HepG2 (cell line): ENCODE results near the gene ZNF276. TPM values are rescaled to one million over a fixed set of nuclear protein-coding genes. Genes with fewer than 3 reads are reported as not detected.

Source experiments
- AHR ChIP-seq: IDR thresholded peaks from 2 replicates; pipeline ENCODE4 v1.6.1; 2018; ENCODE audit warnings: missing genetic modification reagents, missing compliant biosample characterization
- ARID3A ChIP-seq: IDR thresholded peaks from 2 replicates; pipeline ENCODE4 v1.6.1; 2012; ENCODE audit warnings: low read depth, low read length, improper control_type of control experiment
- GABPA ChIP-seq, 2 experiments: IDR thresholded peaks; 2 replicates each; pipeline ENCODE4 v1.6.1; 2011 to 2016; ENCODE audit warnings: low read depth in 2 of 2, low read length in 1 of 2, missing biosample characterization in 1 of 2, missing genetic modification characterization in 1 of 2
- HNRNPL ChIP-seq: fragments of 200-400 bp; formaldehyde crosslinking; IDR thresholded peaks from 2 replicates; pipeline ENCODE4 v1.6.1; 2017; ENCODE audit warnings: mild to moderate bottlenecking, low read depth, low read length
- KLF16 ChIP-seq, 2 experiments: sonication (generic) in 1 of 2; formaldehyde crosslinking in 1 of 2; IDR thresholded peaks; 2 replicates each; pipeline versions ENCODE4 v1.6.1 to v1.8.0; 2016 to 2023; ENCODE audit warnings: missing genetic modification reagents in 2 of 2, missing compliant biosample characterization in 1 of 2
- SETDB1 ChIP-seq: sonication (generic); formaldehyde crosslinking; IDR thresholded peaks from 2 replicates; pipeline ENCODE4 v1.5.1; 2020; ENCODE audit warnings: missing genetic modification reagents, mild to moderate bottlenecking, borderline replicate concordance
- SMAD9 ChIP-seq: sonication (generic); formaldehyde crosslinking; IDR thresholded peaks from 2 replicates; pipeline ENCODE4 v1.5.1; 2020; ENCODE audit warnings: mild to moderate bottlenecking, missing genetic modification reagents
- SOX5 ChIP-seq: IDR thresholded peaks from 2 replicates; pipeline ENCODE4 v1.6.1; 2016; ENCODE audit warnings: borderline replicate concordance
- SRSF4 ChIP-seq: fragments of 200-400 bp; formaldehyde crosslinking; IDR thresholded peaks from one replicate; pipeline ENCODE4 v1.6.1; 2018; ENCODE audit warnings: mild to moderate bottlenecking, low read depth, low read length, moderate library complexity; ENCODE audit not compliant: poor library complexity, severe bottlenecking
- TBX2 ChIP-seq: sonication (generic); formaldehyde crosslinking; IDR thresholded peaks from 2 replicates; pipeline ENCODE4 v1.5.0; 2020; ENCODE audit warnings: missing genetic modification reagents, mild to moderate bottlenecking, borderline replicate concordance
- ZFP36L2 ChIP-seq: sonication (generic); formaldehyde crosslinking; IDR thresholded peaks from 2 replicates; pipeline ENCODE4 v1.4.0; 2020; ENCODE audit warnings: missing genetic modification reagents
- ZKSCAN8 ChIP-seq: IDR thresholded peaks from 2 replicates; pipeline ENCODE4 v1.6.1; 2016; ENCODE audit warnings: borderline replicate concordance, missing genetic modification reagents, missing compliant biosample characterization
- ZNF136 ChIP-seq: sonication (generic); formaldehyde crosslinking; IDR thresholded peaks from 2 replicates; pipeline ENCODE4 v1.8.1; 2022; ENCODE audit warnings: low read depth, mild to moderate bottlenecking, moderate library complexity, missing genetic modification reagents
- ZNF292 ChIP-seq: sonication (generic); formaldehyde crosslinking; IDR thresholded peaks from 2 replicates; pipeline ENCODE4 v1.8.1; 2022; ENCODE audit warnings: mild to moderate bottlenecking, low read depth, missing genetic modification reagents, borderline replicate concordance
- ZNF382 ChIP-seq: sonication (generic); formaldehyde crosslinking; IDR thresholded peaks from 2 replicates; pipeline ENCODE4 v1.5.0; 2020; ENCODE audit warnings: missing genetic modification reagents, mild to moderate bottlenecking, borderline replicate concordance
- ZNF552 ChIP-seq: sonication (generic); formaldehyde crosslinking; IDR thresholded peaks from 2 replicates; pipeline ENCODE4 v1.9.0; 2022; ENCODE audit warnings: missing genetic modification reagents, mild to moderate bottlenecking, borderline replicate concordance
- ZNF605 ChIP-seq: sonication (generic); formaldehyde crosslinking; IDR thresholded peaks from 2 replicates; pipeline ENCODE4 v1.8.0; 2022; ENCODE audit warnings: mild to moderate bottlenecking, missing genetic modification reagents
- ZNF614 ChIP-seq: IDR thresholded peaks from 2 replicates; pipeline ENCODE4 v1.6.1; 2018; ENCODE audit warnings: missing biosample characterization, missing genetic modification reagents, inconsistent platforms, borderline replicate concordance
- ZNF704 ChIP-seq: sonication (generic); formaldehyde crosslinking; IDR thresholded peaks from 2 replicates; pipeline ENCODE4 v1.8.1; 2023; ENCODE audit warnings: mild to moderate bottlenecking, inconsistent platforms, moderate library complexity, missing genetic modification reagents, borderline replicate concordance
- ZNF782 ChIP-seq: sonication (generic); formaldehyde crosslinking; IDR thresholded peaks from 2 replicates; pipeline ENCODE4 v1.4.0; 2020; ENCODE audit warnings: missing genetic modification reagents, mild to moderate bottlenecking, borderline replicate concordance
- ZNF792 ChIP-seq: IDR thresholded peaks from 2 replicates; pipeline ENCODE4 v1.6.1; 2016
- ZNF800 ChIP-seq: sonication (generic); formaldehyde crosslinking; IDR thresholded peaks from 2 replicates; pipeline ENCODE4 v1.4.0; 2020; ENCODE audit warnings: missing genetic modification reagents
- ZSCAN5A ChIP-seq: sonication (generic); formaldehyde crosslinking; IDR thresholded peaks from 2 replicates; pipeline ENCODE4 v1.8.0; 2022; ENCODE audit warnings: mild to moderate bottlenecking, missing genetic modification reagents, borderline replicate concordance
- polyA plus RNA-seq, 8 experiments: library from polyadenylated mRNA; depleted of rRNA in 3 of 8; stranded (reverse) in 7 of 8; unstranded in 1 of 8; fragments of >200 nt; fragmentation: Illumina TruSeq in 4 of 8; extraction: Trizol in 4 of 8; gene quantifications; 2 replicates each; pipeline versions ENCODE4 v1.2.1 to v1.2.3, GENCODE V29; 2011 to 2016; ENCODE audit warnings: low read depth in 4 of 8, missing spikeins in 1 of 8, mixed read lengths in 1 of 8; ENCODE audit not compliant: insufficient read depth in 1 of 8
- total RNA-seq, 5 experiments: library from RNA; depleted of rRNA; stranded (reverse); fragments of >200 nt; fragmentation: Illumina TruSeq; extraction: Trizol; gene quantifications; 2 replicates each; pipeline ENCODE4 v1.2.3, GENCODE V29; 2016; ENCODE audit warnings: low read depth in 1 of 5

The ZNF276 gene
- total and polyA plus RNA-seq, 2 of the 13 experiments (the other 11 are each of a cell fraction or from before 2014, with no cell fraction given): 17.7 to 18.0 TPM

- TF ChIP-seq ZSCAN5A (CRISPR knock-in tag): 0 out of 2 replicates have a peak, but pooled peaks have one; percentile 69
- TF ChIP-seq ZNF782 (CRISPR knock-in tag): 0 out of 2 replicates have a peak, but pooled peaks have one; percentile 12
- TF ChIP-seq ZNF552 (CRISPR knock-in tag): 0 out of 2 replicates have a peak, but pooled peaks have one; percentile 39
- 0 out of 2 replicates have a peak, but pooled peaks have one; percentile 21 for TF ChIP-seq ZNF136 (CRISPR knock-in tag)
- peak in 1 of 2 experiments; percentile 20; a peak in 1 of 4 replicates for TF ChIP-seq KLF16 (CRISPR knock-in tag; IDR thresholded peaks at IDR 0.05)
- no peak for TF ChIP-seq ARID3A
- TF ChIP-seq ZNF704 (CRISPR knock-in tag): peak; percentile 78; the same call in 1 of the 2 replicates
- TF ChIP-seq ZNF792: no peak
- peak; percentile 49 for TF ChIP-seq HNRNPL
- no peak for TF ChIP-seq SRSF4
- no peak for TF ChIP-seq ZNF614
- TF ChIP-seq SETDB1 (CRISPR knock-in tag): no peak
- no peak for TF ChIP-seq AHR (CRISPR knock-in tag)
- TF ChIP-seq GABPA (IDR thresholded peaks at IDR 0.05; ENCODE audit: low read depth, low read length): no peak
- TF ChIP-seq GABPA (CRISPR knock-in tag; IDR thresholded peaks at IDR 0.05; ENCODE audit: low read depth): no peak
- no peak for TF ChIP-seq ZKSCAN8 (CRISPR knock-in tag)
- TF ChIP-seq ZNF292 (CRISPR knock-in tag): peak; percentile 85; the same call in 1 of the 2 replicates
- no peak for TF ChIP-seq SMAD9
- peak; percentile 43; the same call in 1 of the 2 replicates for TF ChIP-seq TBX2 (CRISPR knock-in tag)
- TF ChIP-seq SOX5 (CRISPR knock-in tag): no peak
- no peak for TF ChIP-seq ZNF605 (CRISPR knock-in tag)
- no peak for TF ChIP-seq ZFP36L2 (CRISPR knock-in tag)
- no peak; the same call in 1 of the 2 replicates for TF ChIP-seq ZNF800
- TF ChIP-seq ZNF382 (CRISPR knock-in tag): no peak
These were observed 26.1 kb upstream of the ZNF276 start (continued) for GRCh38 chr16:89695086-89695874.
